ENCODE data around the gene HSD17B12.
A peak's percentile ranks its signal among the peaks of the same experiment; 100 is the strongest.
"Not testable (repeated sequence)": the region's sequence is repeated elsewhere in the genome, so short reads cannot be mapped to it uniquely, and the experiment has no call there.

The HSD17B12 gene

GRCh38 chr11:43735115-43735514 is 54.6 kb downstream of the HSD17B12 start:
- in situ Hi-C loops (cut with HindIII; ENCODE audit: low pct_ligation_motif_present, low pct_unique_long_range_greater_than_20kb, low sequenced_read_pairs), result no loop called here
- DNase-seq, result no peak

GRCh38 chr11:43735961-43736360 is 55.4 kb downstream of the HSD17B12 start:
- DNase-seq, result no peak

GRCh38 chr11:43736502-43737200 is 56.1 kb downstream of the HSD17B12 start:
- DNase-seq, result no peak
- in situ Hi-C loops (cut with HindIII; ENCODE audit: low pct_ligation_motif_present, low pct_unique_long_range_greater_than_20kb, low sequenced_read_pairs), result no loop called here

More at GRCh38 chr11:43735961-43736360, 55.4 kb downstream of the HSD17B12 start:
- in situ Hi-C loops (cut with HindIII; ENCODE audit: low pct_ligation_motif_present, low pct_unique_long_range_greater_than_20kb, low sequenced_read_pairs), result no loop called here

- DNase-seq, result no peak
- in situ Hi-C loops (cut with HindIII; ENCODE audit: low pct_ligation_motif_present, low pct_unique_long_range_greater_than_20kb, low sequenced_read_pairs), result no loop called here
Observed at GRCh38 chr11:43737201-43737590, 56.7 kb downstream of the HSD17B12 start.

GRCh38 chr11:43738600-43739409 is 58.3 kb downstream of the HSD17B12 start:
- in situ Hi-C loops (cut with HindIII; ENCODE audit: low pct_ligation_motif_present, low pct_unique_long_range_greater_than_20kb, low sequenced_read_pairs), result no loop called here
- DNase-seq, result no peak

GRCh38 chr11:43746670-43747069 is 66.1 kb downstream of the HSD17B12 start:
- DNase-seq, result no peak
- in situ Hi-C loops (cut with HindIII; ENCODE audit: low pct_ligation_motif_present, low pct_unique_long_range_greater_than_20kb, low sequenced_read_pairs), result no loop called here

GRCh38 chr11:43747130-43747802 is 66.7 kb downstream of the HSD17B12 start:
- no peak for DNase-seq
- in situ Hi-C loops (cut with HindIII; ENCODE audit: low pct_ligation_motif_present, low pct_unique_long_range_greater_than_20kb, low sequenced_read_pairs), result no loop called here

GRCh38 chr11:43748095-43748494 is 67.6 kb downstream of the HSD17B12 start:
- no peak for DNase-seq

GRCh38 chr11:43751726-43752125 is 71.2 kb downstream of the HSD17B12 start:
- in situ Hi-C loops (cut with HindIII; ENCODE audit: low pct_ligation_motif_present, low pct_unique_long_range_greater_than_20kb, low sequenced_read_pairs), result no loop called here
- DNase-seq, result no peak

More at GRCh38 chr11:43748095-43748494, 67.6 kb downstream of the HSD17B12 start:
- in situ Hi-C loops (cut with HindIII; ENCODE audit: low pct_ligation_motif_present, low pct_unique_long_range_greater_than_20kb, low sequenced_read_pairs), result no loop called here

- peak; percentile 14 for DNase-seq
- in situ Hi-C loops (cut with HindIII; ENCODE audit: low pct_ligation_motif_present, low pct_unique_long_range_greater_than_20kb, low sequenced_read_pairs), result no loop called here
Observed at GRCh38 chr11:43756575-43756974, 76.0 kb downstream of the HSD17B12 start.

- in situ Hi-C loops (cut with HindIII; ENCODE audit: low pct_ligation_motif_present, low pct_unique_long_range_greater_than_20kb, low sequenced_read_pairs), result no loop called here
- no peak for DNase-seq
Observed at GRCh38 chr11:43758927-43759326, 78.4 kb downstream of the HSD17B12 start.

GRCh38 chr11:43760902-43761301 is 80.4 kb downstream of the HSD17B12 start:
- no peak for DNase-seq
- in situ Hi-C loops (cut with HindIII; ENCODE audit: low pct_ligation_motif_present, low pct_unique_long_range_greater_than_20kb, low sequenced_read_pairs), result no loop called here

GRCh38 chr11:43765194-43765593 is 84.7 kb downstream of the HSD17B12 start:
- in situ Hi-C loops (cut with HindIII; ENCODE audit: low pct_ligation_motif_present, low pct_unique_long_range_greater_than_20kb, low sequenced_read_pairs), result no loop called here
- no peak for DNase-seq

GRCh38 chr11:43768654-43769053 is 88.1 kb downstream of the HSD17B12 start:
- in situ Hi-C loops (cut with HindIII; ENCODE audit: low pct_ligation_motif_present, low pct_unique_long_range_greater_than_20kb, low sequenced_read_pairs); DNase-seq: not testable (repeated sequence)

- in situ Hi-C loops (cut with HindIII; ENCODE audit: low pct_ligation_motif_present, low pct_unique_long_range_greater_than_20kb, low sequenced_read_pairs), result no loop called here
- no peak for DNase-seq
Observed at GRCh38 chr11:43770173-43770572, 89.6 kb downstream of the HSD17B12 start.

GRCh38 chr11:43772733-43773132 is 92.2 kb downstream of the HSD17B12 start:
- in situ Hi-C loops (cut with HindIII; ENCODE audit: low pct_ligation_motif_present, low pct_unique_long_range_greater_than_20kb, low sequenced_read_pairs), result no loop called here
- no peak for DNase-seq

- no peak for DNase-seq
- in situ Hi-C loops (cut with HindIII; ENCODE audit: low pct_ligation_motif_present, low pct_unique_long_range_greater_than_20kb, low sequenced_read_pairs), result no loop called here
Observed at GRCh38 chr11:43774786-43775185, 94.2 kb downstream of the HSD17B12 start.

- in situ Hi-C loops (cut with HindIII; ENCODE audit: low pct_ligation_motif_present, low pct_unique_long_range_greater_than_20kb, low sequenced_read_pairs), result no loop called here
- DNase-seq, result no peak
Observed at GRCh38 chr11:43779306-43779705, 98.8 kb downstream of the HSD17B12 start.

- DNase-seq, result no peak
- in situ Hi-C loops (cut with HindIII; ENCODE audit: low pct_ligation_motif_present, low pct_unique_long_range_greater_than_20kb, low sequenced_read_pairs), result no loop called here
Observed at GRCh38 chr11:43784301-43784700, 103.8 kb downstream of the HSD17B12 start.

Measured in ACHN (cell line).